NCI-H510A (cell line): ENCODE data around the gene INO80E.
"Not testable (repeated sequence)": the region's sequence is repeated elsewhere in the genome, so short reads cannot be mapped to it uniquely, and the experiment has no call there.

Source experiments
- DNase-seq: peaks from one replicate; lab custom pipeline; 2025; lab: John Stamatoyannopoulos, UW

The INO80E gene

GRCh38 chr16:29995911-29996765 is at the start of gene INO80E:
Gene INO80E, plus strand, starts transcription at chr16:29996241. Its CDS starts 70 bp downstream, at chr16:29996311.
- DNase-seq = peak; percentile 99

DNA sequence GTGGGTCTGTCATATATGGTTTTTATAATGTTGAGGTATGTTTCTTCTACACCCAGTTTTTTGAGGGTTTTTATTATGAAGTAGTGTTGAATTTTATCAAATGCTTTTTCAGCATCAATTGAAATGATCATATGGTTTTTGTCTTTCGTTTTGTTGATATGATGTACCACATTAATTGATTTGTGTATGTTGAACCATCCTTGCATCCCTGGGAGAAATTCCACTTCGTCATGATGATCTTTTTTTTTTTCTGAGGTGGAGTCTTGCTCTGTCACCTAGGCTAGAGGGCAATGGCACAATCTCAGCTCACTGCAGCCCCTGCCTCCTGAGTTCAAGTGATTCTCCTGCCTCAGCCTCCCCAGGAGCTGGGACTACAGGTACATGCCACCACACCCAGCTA is 48.1 kb upstream of the INO80E start:
- no peak for DNase-seq

DNA sequence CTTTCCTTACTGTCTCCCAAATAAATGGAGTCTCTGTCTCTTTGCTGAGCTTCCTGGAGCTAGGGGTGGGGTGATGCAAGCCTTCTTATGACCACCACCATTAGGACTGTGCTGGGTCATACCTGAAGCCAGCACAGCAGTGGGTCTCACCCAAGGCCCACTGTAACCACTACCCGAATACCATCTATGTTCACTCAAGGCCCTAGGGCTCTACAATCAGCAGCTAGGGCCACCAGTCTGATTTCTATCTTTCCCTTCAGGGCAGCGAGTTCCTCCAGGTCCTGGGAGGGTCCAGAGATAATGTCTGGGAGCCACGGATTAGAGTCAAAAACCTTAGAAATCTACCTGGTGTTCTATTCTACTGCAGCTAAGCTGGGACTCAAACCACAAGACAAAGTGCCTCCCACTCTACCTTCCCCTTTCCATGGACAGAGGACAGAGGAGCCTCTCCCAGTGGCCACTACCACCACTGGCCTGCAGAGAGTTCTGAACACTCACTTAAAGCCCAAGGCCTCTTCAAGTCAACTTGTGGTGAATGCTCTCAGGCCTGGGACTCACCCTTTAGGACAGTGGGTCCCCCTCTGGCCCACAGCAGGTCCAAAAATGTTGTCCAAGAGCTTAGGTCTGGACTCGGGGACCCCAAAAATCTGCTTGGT is 45.1 kb upstream of the INO80E start:
- DNase-seq = no peak

- no peak for DNase-seq
These were observed 44.2 kb upstream of the INO80E start for GRCh38 chr16:29951625-29952365.

- no peak for DNase-seq
These were observed 37.3 kb upstream of the INO80E start for GRCh38 chr16:29958756-29959155.

DNA sequence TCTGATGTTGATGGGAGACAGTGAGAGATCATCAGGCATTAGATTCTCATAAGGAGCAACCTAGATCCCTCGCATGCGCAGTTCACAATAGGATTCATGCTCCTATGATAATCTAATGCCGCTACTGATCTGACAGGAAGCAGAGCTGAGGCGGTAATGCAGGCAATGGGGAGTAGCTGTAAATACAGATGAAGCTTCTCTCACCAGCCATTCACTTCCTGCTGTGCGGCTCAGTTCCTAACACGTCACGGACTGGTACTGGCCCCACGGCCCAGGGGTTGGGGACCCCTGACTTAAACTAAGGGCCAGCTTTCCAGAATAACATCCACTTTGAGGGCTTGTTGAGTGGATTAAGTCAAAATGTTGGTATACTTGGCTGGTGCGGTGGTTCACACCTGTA is 36.7 kb upstream of the INO80E start:
- DNase-seq = no peak

DNA sequence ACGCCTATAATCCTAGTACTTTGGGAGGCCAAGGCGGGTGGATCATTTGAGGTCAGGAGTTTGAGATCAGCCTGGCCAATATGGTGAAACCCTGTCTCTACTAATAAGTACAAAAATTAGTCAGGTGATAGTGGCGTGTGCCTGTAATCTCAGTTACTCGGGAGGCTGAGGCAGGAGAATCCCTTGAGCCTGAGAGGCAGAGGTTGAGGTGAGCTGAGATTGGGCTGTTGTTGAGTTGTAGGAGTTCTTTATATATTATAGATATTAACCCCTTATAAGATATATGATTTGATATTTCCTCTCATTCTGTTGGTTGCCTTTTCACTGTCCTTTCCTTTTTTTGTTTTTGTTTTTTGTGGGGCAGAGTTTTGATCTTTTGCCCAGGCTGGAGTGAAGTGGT is 36.2 kb upstream of the INO80E start:
- not testable (repeated sequence) for DNase-seq

DNA sequence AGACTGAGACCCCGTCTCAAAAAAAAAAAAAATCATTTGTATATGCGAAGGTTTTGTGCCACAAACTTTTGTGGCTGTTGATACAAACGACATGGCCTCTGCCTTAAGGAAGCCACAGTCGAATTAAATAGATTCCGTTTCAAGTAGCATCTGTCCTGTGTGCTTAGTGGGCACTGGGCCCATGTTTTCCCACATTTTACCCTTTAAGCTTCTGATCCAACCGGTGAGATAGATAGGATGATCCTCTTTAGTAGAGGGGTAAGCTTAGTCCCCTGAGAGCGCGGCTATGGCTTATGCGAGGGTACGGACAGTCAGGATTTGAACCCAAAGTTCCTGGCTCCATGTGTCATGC is 34.9 kb upstream of the INO80E start:
- DNase-seq = no peak

GRCh38 chr16:29961479-29962343 is 34.3 kb upstream of the INO80E start, which contains the start of gene TMEM219:
Gene TMEM219, plus strand, starts transcription at chr16:29962079. Its CDS starts 1,065 bp downstream, at chr16:29963144.
- DNase-seq = peak; percentile 84

- no peak for DNase-seq
These were observed 33.6 kb upstream of the INO80E start for GRCh38 chr16:29962344-29962994.

GRCh38 chr16:29963021-29963743 is 32.9 kb upstream of the INO80E start:
- no peak for DNase-seq

GRCh38 chr16:29968205-29968604 is 27.8 kb upstream of the INO80E start:
- DNase-seq = no peak

DNA sequence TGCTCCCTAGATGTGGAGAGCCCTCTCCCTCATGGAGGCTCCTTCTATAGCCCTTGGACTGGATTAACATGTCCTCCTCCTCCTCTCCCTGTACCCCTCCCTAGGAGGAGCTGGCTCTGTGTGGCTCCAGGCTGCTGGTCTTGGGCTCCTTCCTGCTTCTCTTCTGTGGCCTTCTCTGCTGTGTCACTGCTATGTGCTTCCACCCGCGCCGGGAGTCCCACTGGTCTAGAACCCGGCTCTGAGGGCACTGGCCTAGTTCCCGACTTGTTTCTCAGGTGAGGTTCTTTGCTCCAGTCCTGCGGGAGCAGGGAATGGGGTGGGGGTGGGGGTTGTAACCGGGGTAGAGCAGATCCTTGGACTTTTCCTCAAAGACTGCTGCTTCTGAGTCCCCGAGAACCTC is 24.7 kb upstream of the INO80E start:
- no peak for DNase-seq

GRCh38 chr16:29972500-29972899 is 23.5 kb upstream of the INO80E start:
- DNase-seq = no peak

DNA sequence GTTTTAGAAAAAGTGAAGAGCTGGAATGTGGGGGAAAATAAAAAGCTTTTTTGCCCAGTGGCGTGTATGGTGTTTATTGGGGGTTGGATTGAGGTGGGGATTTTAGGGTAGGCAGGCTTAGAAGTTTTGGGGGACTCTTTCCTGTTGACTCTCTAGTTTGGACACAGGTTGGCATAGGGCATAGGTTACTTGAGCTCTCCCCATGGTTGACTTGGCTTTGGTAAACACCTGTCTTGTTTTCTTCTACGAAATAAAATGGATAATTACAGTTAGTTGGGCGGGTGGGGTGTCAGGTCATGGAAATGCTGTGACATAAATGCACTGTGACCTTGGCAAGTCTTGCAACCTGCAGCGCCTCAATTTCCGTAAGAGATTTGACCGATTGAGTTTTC is 23.1 kb upstream of the INO80E start:
- no peak for DNase-seq

DNA sequence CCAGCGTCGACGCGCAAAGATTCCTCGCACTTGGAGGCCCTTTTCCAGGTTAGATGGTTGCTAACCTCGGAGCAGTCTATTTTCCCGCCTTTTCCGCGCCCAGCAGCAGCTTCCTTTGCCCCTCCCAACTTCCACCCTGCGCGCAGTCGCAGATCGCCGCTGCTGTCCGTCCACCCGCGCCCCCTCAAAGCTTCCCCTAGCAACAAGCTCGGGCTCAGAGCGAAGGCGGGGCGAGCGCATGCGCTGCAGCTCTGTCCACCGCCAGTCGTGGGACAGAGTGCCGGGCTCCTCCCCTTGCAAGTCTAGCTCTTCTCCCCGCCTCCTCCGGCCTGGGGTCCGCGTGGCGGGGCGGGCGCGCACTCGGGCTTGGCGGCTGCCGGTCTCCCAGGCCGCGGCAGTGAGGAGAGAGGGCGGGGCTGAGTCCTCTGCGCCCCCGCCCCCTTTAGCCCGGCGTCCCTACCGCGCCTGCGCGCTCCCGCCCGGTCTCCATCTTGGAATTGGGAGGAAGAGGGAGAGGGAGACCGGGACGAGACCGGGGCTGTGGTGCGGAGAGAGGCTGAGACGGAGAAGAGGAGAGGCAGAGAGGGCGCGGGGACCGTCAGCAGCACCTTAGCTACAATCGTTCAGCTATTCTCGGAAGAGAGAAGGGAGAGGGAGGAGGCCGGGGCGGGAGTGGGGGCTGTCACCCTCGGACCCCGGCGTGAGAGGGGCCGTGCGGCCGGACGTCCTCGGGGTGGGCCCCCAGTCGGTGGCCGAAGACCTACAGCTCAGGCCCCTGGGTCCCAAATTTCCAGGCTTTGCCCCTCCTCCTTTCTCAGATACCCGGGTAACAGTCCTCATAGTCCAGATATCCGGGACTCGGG is 22.4 kb upstream of the INO80E start, which contains the start of gene TAOK2:
TSS of gene TAOK2 (plus strand) at position 485 of the 863 bp plus-strand sequence. CDS start 3,905 bp downstream, outside the sequence.
- peak; percentile 99 for DNase-seq

GRCh38 chr16:29974291-29975133 is 21.5 kb upstream of the INO80E start:
- no peak for DNase-seq

GRCh38 chr16:29975134-29975538 is 20.9 kb upstream of the INO80E start:
- no peak for DNase-seq
